SU-DHL-6 (cell line): ENCODE measurements around the gene YIPF1.
A peak's percentile ranks its signal among the peaks of the same experiment; 100 is the strongest.

Source experiments
- H2AFZ ChIP-seq: fragments of 200-600 bp; sonication (generic); 2 replicates; pipeline ENCODE4 v1.6.1; 2014; ENCODE audit warnings: low read depth, mild to moderate bottlenecking, moderate library complexity, mixed read lengths, antibody characterized with exemption, low read length; ENCODE audit not compliant: severe bottlenecking
- H3F3A ChIP-seq: fragments of 200-600 bp; shearing (Covaris generic); 2 replicates; pipeline ENCODE4 v1.6.0; 2016; ENCODE audit warnings: antibody characterized with exemption, mild to moderate bottlenecking; ENCODE audit not compliant: insufficient read depth
- H3K27ac ChIP-seq: fragments of 200-600 bp; sonication (generic); 2 replicates; pipeline ENCODE4 v1.5.1; 2016; ENCODE audit warnings: low read depth, mild to moderate bottlenecking, low read length, moderate library complexity, mixed read lengths
- H3K27me3 ChIP-seq: fragments of 200-600 bp; sonication (generic), shearing (Covaris generic); 2 replicates; pipeline ENCODE4 v1.6.0; 2014; ENCODE audit warnings: mild to moderate bottlenecking, low read length
- H3K36me3 ChIP-seq: fragments of 200-600 bp; sonication (generic); 2 replicates; pipeline ENCODE4 v1.6.1; 2014; ENCODE audit warnings: mild to moderate bottlenecking, low read length, mixed read lengths
- H3K4me2 ChIP-seq: fragments of 300-600, 200-600 bp; shearing (Covaris generic), sonication (generic); 2 replicates; pipeline ENCODE4 v1.6.0; 2014; ENCODE audit warnings: low read length, low read depth, mild to moderate bottlenecking; ENCODE audit not compliant: poor library complexity, severe bottlenecking
- H3K4me3 ChIP-seq: fragments of 200-600 bp; sonication (generic); 2 replicates; pipeline ENCODE4 v1.5.1; 2014; ENCODE audit warnings: antibody characterized with exemption, low read length, mild to moderate bottlenecking, mixed read lengths; ENCODE audit not compliant: insufficient read depth, poor library complexity, severe bottlenecking
- H3K79me2 ChIP-seq: fragments of 200-600 bp; sonication (generic); 2 replicates; pipeline ENCODE4 v1.6.1; 2014; ENCODE audit warnings: mild to moderate bottlenecking, low read length, moderate library complexity; ENCODE audit not compliant: insufficient read depth
- H3K9ac ChIP-seq: fragments of 200-600 bp; sonication (generic); 2 replicates; pipeline ENCODE4 v1.7.0; 2014; ENCODE audit warnings: mild to moderate bottlenecking, low read length
- H3K9me2 ChIP-seq: fragments of 200-600 bp; sonication (generic); replicated peaks from 2 replicates; pipeline ENCODE4 v1.6.1; 2014; ENCODE audit warnings: low read length; ENCODE audit not compliant: insufficient read depth
- H3K9me3 ChIP-seq: fragments of 200-600 bp; sonication (generic); 2 replicates; pipeline ENCODE4 v1.6.1; 2014; ENCODE audit warnings: low read length, mixed read lengths; ENCODE audit not compliant: insufficient read depth
- H4K20me1 ChIP-seq: fragments of 200-600 bp; sonication (generic); 2 replicates; pipeline ENCODE4 v1.6.1; 2014; ENCODE audit warnings: low read depth, mild to moderate bottlenecking, antibody characterized with exemption, low read length, moderate library complexity, mixed read lengths
- CTCF ChIP-seq: fragments of 200-600 bp; sonication (generic); IDR thresholded peaks from one replicate; pipeline ENCODE4 v1.5.1; 2017; ENCODE audit warnings: antibody characterized with exemption, mild to moderate bottlenecking, low read length, moderate library complexity; ENCODE audit not compliant: insufficient read depth, poor library complexity, severe bottlenecking
- EZH2phosphoT487 ChIP-seq: fragments of 200-600 bp; sonication (generic), shearing (Covaris generic); conservative IDR thresholded peaks from 2 replicates; pipeline ENCODE4 v1.6.1; 2018; ENCODE audit warnings: mild to moderate bottlenecking, antibody characterized with exemption, low read length, moderate library complexity, mixed read lengths

YIPF1 gene

GRCh38 chr1:53869454-53870117, 20.0 kb downstream of the YIPF1 start:
- Histone ChIP-seq H4K20me1 (no peaks in the 10 kb centered on the region), H3F3A (0 out of 2 replicates have a peak, but pooled peaks cover 6% of the 10 kb centered on the region), H3K9me2 (no peaks in the 10 kb centered on the region), H3K4me3 (no peak overlapping the region), H2AFZ (peak overlapping the region; percentile 16), H3K9me3 (no peaks in the 10 kb centered on the region), H3K27ac (no peak overlapping the region), H3K36me3 (no peaks in the 10 kb centered on the region), H3K27me3 (no peaks in the 10 kb centered on the region), H3K4me2 (no peak overlapping the region), H3K79me2 (no peaks in the 10 kb centered on the region), H3K9ac (no peak overlapping the region)
- no peak for TF ChIP-seq CTCF
- TF ChIP-seq EZH2phosphoT487: no peak

GRCh38 chr1:53868565-53868964, 21.0 kb downstream of the YIPF1 start:
- no peaks in the 10 kb centered on the region for H4K20me1 ChIP-seq
- no peak overlapping the region for H3K27ac ChIP-seq
- no peak overlapping the region for H3K9ac ChIP-seq
- no peaks in the 10 kb centered on the region for H3K79me2 ChIP-seq
- no peaks in the 10 kb centered on the region for H3K36me3 ChIP-seq
- H3F3A ChIP-seq: 0 out of 2 replicates have a peak, but pooled peaks cover 6% of the 10 kb centered on the region
- no peak overlapping the region for H3K4me3 ChIP-seq
- H3K27me3 ChIP-seq: no peaks in the 10 kb centered on the region
- no peaks in the 10 kb centered on the region for H3K9me3 ChIP-seq
- TF ChIP-seq CTCF: no peak
- no peak for TF ChIP-seq EZH2phosphoT487
- no peaks in the 10 kb centered on the region for H3K9me2 ChIP-seq
- no peak overlapping the region for H2AFZ ChIP-seq
- no peak overlapping the region for H3K4me2 ChIP-seq

GRCh38 chr1:53862507-53862906, 27.1 kb downstream of the YIPF1 start:
- no peak overlapping the region for H3K4me2 ChIP-seq

More at GRCh38 chr1:53862507-53862906, 27.1 kb downstream of the YIPF1 start:
- H3K4me3 ChIP-seq: no peak overlapping the region
- no peaks in the 10 kb centered on the region for H3K9me2 ChIP-seq
- no peaks in the 10 kb centered on the region for H4K20me1 ChIP-seq
- TF ChIP-seq EZH2phosphoT487 (no peak), CTCF (no peak)
- no peak overlapping the region for H2AFZ ChIP-seq
- no peaks in the 10 kb centered on the region for H3F3A ChIP-seq
- no peaks in the 10 kb centered on the region for H3K79me2 ChIP-seq
- no peaks in the 10 kb centered on the region for H3K36me3 ChIP-seq
- H3K9ac ChIP-seq: no peak overlapping the region
- H3K9me3 ChIP-seq: no peaks in the 10 kb centered on the region
- no peaks in the 10 kb centered on the region for H3K27me3 ChIP-seq
- H3K27ac ChIP-seq: no peak overlapping the region
